ENCODE data around the gene ATP11A.

The ATP11A gene

GRCh38 chr13:112929783-112930055 is 239.9 kb downstream of the ATP11A start:
- Histone ChIP-seq H2AFZ (ENCODE audit: low read depth, low read length) (no peak overlapping the region), H3K4me2 (ENCODE audit: low read length, poor library complexity, severe bottlenecking) (no peak overlapping the region), H3K4ac (ENCODE audit: low read depth in 1 of 2, low read length in 2 of 2) (no peak overlapping the region), H3K9ac (ENCODE audit: low read length) (no peak overlapping the region), H3K9me3 (ENCODE audit: control insufficient read depth, low read length) (peaks cover 7% of the 10 kb centered on the region), H3K4me3 (ENCODE audit: insufficient read depth in 1 of 2, low read depth in 1 of 2, low read length in 2 of 2) (no peak overlapping the region), H2AK5ac (ENCODE audit: low read length, severe bottlenecking) (no peak overlapping the region), H3K36me3 (ENCODE audit: control insufficient read depth in 1 of 2, insufficient read depth in 2 of 2, low read depth in 1 of 2, low read length in 2 of 2) (no peaks in the 10 kb centered on the region), H4K91ac (ENCODE audit: low read length) (no peak overlapping the region), H3K23ac (ENCODE audit: low read length in 2 of 2) (no peak overlapping the region), H4K8ac (ENCODE audit: low read length) (no peak overlapping the region), H3K27ac (ENCODE audit: low read length, poor library complexity, severe bottlenecking) (no peak overlapping the region), H3K18ac (ENCODE audit: low read depth in 1 of 2, low read length in 2 of 2) (no peak overlapping the region), H2BK120ac (ENCODE audit: low read depth, low read length) (no peak overlapping the region), H3K14ac (ENCODE audit: low read length in 2 of 2) (no peak overlapping the region), H2BK12ac (ENCODE audit: low read length in 2 of 2) (no peak overlapping the region), H3K79me1 (replicated peaks; ENCODE audit: low read length, poor library complexity, severe bottlenecking) (no peaks in the 10 kb centered on the region), H3K27me3 (ENCODE audit: control insufficient read depth in 1 of 2, insufficient read depth in 1 of 2, low read length in 2 of 2) (peaks cover 15 to 80% of the 10 kb centered on the region in 2 experiments), H3K4me1 (ENCODE audit: control insufficient read depth, insufficient read depth, low read depth, low read length) (peaks cover 18% of the 10 kb centered on the region), H2BK5ac (ENCODE audit: low read depth, low read length, poor library complexity, severe bottlenecking) (no peak overlapping the region), H2BK15ac (ENCODE audit: low read depth, poor library complexity, severe bottlenecking) (no peak overlapping the region)
- DNase-seq = no peak
- WGBS = 87% methylated on average over 8 of the region's 8 CpGs

DNA sequence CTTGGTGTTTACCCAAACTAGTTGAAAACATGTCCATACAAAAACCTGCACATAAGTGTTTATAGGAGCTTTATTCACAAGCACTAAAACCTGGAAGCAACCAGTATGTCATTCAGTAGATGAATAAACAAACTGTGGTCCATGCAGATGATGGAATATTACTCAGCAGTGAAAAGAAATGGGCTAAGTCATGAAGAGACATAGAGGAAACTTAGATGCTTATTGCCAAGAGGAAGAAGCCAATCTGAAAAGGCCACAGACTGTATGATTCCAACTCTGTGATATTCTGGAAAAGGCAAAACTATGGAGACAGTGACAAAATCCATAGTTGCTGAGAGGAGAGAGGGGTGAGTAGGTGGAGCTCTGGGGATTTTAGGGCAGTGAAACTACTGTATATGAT is 240.4 kb downstream of the ATP11A start:
- Histone ChIP-seq H3K18ac (ENCODE audit: low read depth in 1 of 2, low read length in 2 of 2) (no peak overlapping the region), H2BK12ac (ENCODE audit: low read length in 2 of 2) (no peak overlapping the region), H3K4me1 (ENCODE audit: control insufficient read depth, insufficient read depth, low read depth, low read length) (peaks cover 18% of the 10 kb centered on the region), H2BK5ac (ENCODE audit: low read depth, low read length, poor library complexity, severe bottlenecking) (no peak overlapping the region), H3K9ac (ENCODE audit: low read length) (no peak overlapping the region), H4K8ac (ENCODE audit: low read length) (no peak overlapping the region), H3K4ac (ENCODE audit: low read depth in 1 of 2, low read length in 2 of 2) (no peak overlapping the region), H2AFZ (ENCODE audit: low read depth, low read length) (no peak overlapping the region), H2BK15ac (ENCODE audit: low read depth, poor library complexity, severe bottlenecking) (no peak overlapping the region), H2BK120ac (ENCODE audit: low read depth, low read length) (no peak overlapping the region), H3K4me2 (ENCODE audit: low read length, poor library complexity, severe bottlenecking) (no peak overlapping the region), H3K27me3 (ENCODE audit: control insufficient read depth in 1 of 2, insufficient read depth in 1 of 2, low read length in 2 of 2) (peaks cover 15 to 79% of the 10 kb centered on the region in 2 experiments), H3K4me3 (ENCODE audit: insufficient read depth in 1 of 2, low read depth in 1 of 2, low read length in 2 of 2) (no peak overlapping the region), H3K14ac (ENCODE audit: low read length in 2 of 2) (no peak overlapping the region), H4K91ac (ENCODE audit: low read length) (no peak overlapping the region), H3K36me3 (ENCODE audit: control insufficient read depth in 1 of 2, insufficient read depth in 2 of 2, low read depth in 1 of 2, low read length in 2 of 2) (no peaks in the 10 kb centered on the region), H3K9me3 (ENCODE audit: control insufficient read depth, low read length) (peaks cover 7% of the 10 kb centered on the region), H3K27ac (ENCODE audit: low read length, poor library complexity, severe bottlenecking) (no peak overlapping the region), H3K79me1 (replicated peaks; ENCODE audit: low read length, poor library complexity, severe bottlenecking) (no peaks in the 10 kb centered on the region), H2AK5ac (ENCODE audit: low read length, severe bottlenecking) (no peak overlapping the region), H3K23ac (ENCODE audit: low read length in 2 of 2) (no peak overlapping the region)
- DNase-seq = no peak

DNA sequence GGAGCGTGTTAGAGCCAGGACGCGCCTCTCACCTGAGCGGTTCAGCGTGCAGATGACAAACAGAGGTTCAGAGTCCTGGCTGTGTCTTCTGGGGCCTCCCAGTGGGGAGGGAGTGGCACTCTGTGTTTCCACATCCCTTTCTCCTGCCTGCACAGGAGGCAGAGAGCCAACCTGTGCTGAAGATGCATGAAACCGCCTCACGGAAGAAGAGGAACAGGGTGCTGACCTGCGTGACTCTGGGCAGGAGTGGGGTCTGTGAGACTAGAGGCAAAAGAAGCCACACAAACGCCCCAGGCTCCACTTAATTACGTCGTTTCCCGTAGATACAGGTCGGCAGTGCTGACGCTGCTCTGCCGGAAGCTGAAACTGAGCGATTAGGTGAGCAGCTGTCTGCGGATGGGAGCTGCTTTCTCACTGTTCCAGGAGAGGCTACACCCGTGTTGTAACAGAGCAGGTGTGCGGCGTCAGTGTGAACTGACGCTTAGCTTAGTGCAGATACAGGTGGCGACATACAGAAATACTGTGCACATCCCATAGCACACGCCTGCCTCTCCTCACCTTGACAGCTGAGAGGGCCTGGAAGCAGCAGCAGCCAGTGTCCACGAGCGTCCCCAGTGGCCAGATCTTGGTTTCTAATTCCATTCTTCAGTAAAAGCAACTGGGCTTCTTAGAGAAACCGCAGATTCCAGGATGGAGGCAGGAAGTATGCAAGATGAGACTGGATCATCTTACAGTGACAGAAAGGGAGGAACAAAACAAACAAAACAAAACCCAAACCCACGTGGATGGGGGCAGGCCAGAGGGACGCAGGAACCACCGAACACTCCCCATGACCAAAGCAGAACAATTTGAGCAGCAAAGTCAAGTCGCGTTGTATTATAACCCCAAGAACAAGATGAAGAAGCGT is 241.4 kb downstream of the ATP11A start:
- H3K36me3 ChIP-seq (ENCODE audit: control insufficient read depth in 1 of 2, insufficient read depth in 2 of 2, low read depth in 1 of 2, low read length in 2 of 2) = no peaks in the 10 kb centered on the region
- peaks cover 7% of the 10 kb centered on the region for H3K9me3 ChIP-seq (ENCODE audit: control insufficient read depth, low read length)
- H2BK15ac ChIP-seq (ENCODE audit: low read depth, poor library complexity, severe bottlenecking) = no peak overlapping the region
- peaks cover 15 to 81% of the 10 kb centered on the region in 2 experiments for H3K27me3 ChIP-seq (ENCODE audit: control insufficient read depth in 1 of 2, insufficient read depth in 1 of 2, low read length in 2 of 2)
- H4K8ac ChIP-seq (ENCODE audit: low read length) = no peak overlapping the region
- H2BK5ac ChIP-seq (ENCODE audit: low read depth, low read length, poor library complexity, severe bottlenecking) = no peak overlapping the region
- H2AK5ac ChIP-seq (ENCODE audit: low read length, severe bottlenecking) = peak overlapping the region; percentile 18
- WGBS = 65% methylated on average over 32 of the region's 32 CpGs
- H3K14ac ChIP-seq (ENCODE audit: low read length in 2 of 2) = no peak overlapping the region
- H3K4me2 ChIP-seq (ENCODE audit: low read length, poor library complexity, severe bottlenecking) = no peak overlapping the region
- no peak overlapping the region for H3K4ac ChIP-seq (ENCODE audit: low read depth in 1 of 2, low read length in 2 of 2)
- no peak overlapping the region for H3K27ac ChIP-seq (ENCODE audit: low read length, poor library complexity, severe bottlenecking)
- H3K23ac ChIP-seq (ENCODE audit: low read length in 2 of 2) = no peak overlapping the region
- no peak overlapping the region for H3K9ac ChIP-seq (ENCODE audit: low read length)
- peak; percentile 73 for DNase-seq
- peak overlapping the region; percentile 44 for H4K91ac ChIP-seq (ENCODE audit: low read length)
- H3K4me1 ChIP-seq (ENCODE audit: control insufficient read depth, insufficient read depth, low read depth, low read length) = peaks cover 18% of the 10 kb centered on the region
- H3K18ac ChIP-seq (ENCODE audit: low read depth in 1 of 2, low read length in 2 of 2) = no peak overlapping the region
- no peak overlapping the region for H2AFZ ChIP-seq (ENCODE audit: low read depth, low read length)
- H3K79me1 ChIP-seq (replicated peaks; ENCODE audit: low read length, poor library complexity, severe bottlenecking) = no peaks in the 10 kb centered on the region
- H2BK120ac ChIP-seq (ENCODE audit: low read depth, low read length) = no peak overlapping the region
- no peak overlapping the region for H3K4me3 ChIP-seq (ENCODE audit: insufficient read depth in 1 of 2, low read depth in 1 of 2, low read length in 2 of 2)
- no peak overlapping the region for H2BK12ac ChIP-seq (ENCODE audit: low read length in 2 of 2)

DNA sequence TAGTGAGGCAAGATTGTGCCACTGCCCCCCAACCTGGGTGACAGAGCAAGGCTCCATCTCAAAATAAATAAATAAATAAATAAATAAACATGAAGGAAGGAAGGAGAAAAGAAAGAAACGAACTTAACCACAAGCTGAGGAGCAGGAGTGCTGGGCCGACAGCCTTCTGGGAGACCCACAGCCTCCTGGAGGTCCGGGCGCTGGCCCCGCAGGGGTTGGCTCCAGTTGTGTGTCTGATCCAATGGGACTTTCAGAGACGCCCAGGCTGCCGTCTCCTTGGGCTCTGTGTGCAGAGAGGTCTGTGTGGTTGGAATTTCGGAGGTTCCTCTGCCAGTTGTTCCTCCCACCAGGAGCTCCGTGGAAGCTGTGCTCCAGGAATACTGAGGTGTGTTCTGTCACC is 243.1 kb downstream of the ATP11A start:
- Histone ChIP-seq H3K36me3 (ENCODE audit: control insufficient read depth in 1 of 2, insufficient read depth in 2 of 2, low read depth in 1 of 2, low read length in 2 of 2) (no peaks in the 10 kb centered on the region), H3K9me3 (ENCODE audit: control insufficient read depth, low read length) (peaks cover under 1% of the 10 kb centered on the region), H3K4me3 (ENCODE audit: insufficient read depth in 1 of 2, low read depth in 1 of 2, low read length in 2 of 2) (no peak overlapping the region), H3K79me1 (replicated peaks; ENCODE audit: low read length, poor library complexity, severe bottlenecking) (no peaks in the 10 kb centered on the region), H3K27me3 (ENCODE audit: control insufficient read depth in 1 of 2, insufficient read depth in 1 of 2, low read length in 2 of 2) (peaks cover 15 to 74% of the 10 kb centered on the region in 2 experiments), H3K23ac (ENCODE audit: low read length in 2 of 2) (no peak overlapping the region), H3K18ac (ENCODE audit: low read depth in 1 of 2, low read length in 2 of 2) (no peak overlapping the region), H3K14ac (ENCODE audit: low read length in 2 of 2) (no peak overlapping the region), H3K9ac (ENCODE audit: low read length) (no peak overlapping the region), H2BK5ac (ENCODE audit: low read depth, low read length, poor library complexity, severe bottlenecking) (no peak overlapping the region), H2AFZ (ENCODE audit: low read depth, low read length) (no peak overlapping the region), H4K8ac (ENCODE audit: low read length) (no peak overlapping the region), H3K4me2 (ENCODE audit: low read length, poor library complexity, severe bottlenecking) (no peak overlapping the region), H3K27ac (ENCODE audit: low read length, poor library complexity, severe bottlenecking) (no peak overlapping the region), H2AK5ac (ENCODE audit: low read length, severe bottlenecking) (no peak overlapping the region), H4K91ac (ENCODE audit: low read length) (no peak overlapping the region), H2BK120ac (ENCODE audit: low read depth, low read length) (no peak overlapping the region), H2BK15ac (ENCODE audit: low read depth, poor library complexity, severe bottlenecking) (no peak overlapping the region), H3K4me1 (ENCODE audit: control insufficient read depth, insufficient read depth, low read depth, low read length) (peaks cover 18% of the 10 kb centered on the region), H2BK12ac (ENCODE audit: low read length in 2 of 2) (no peak overlapping the region), H3K4ac (ENCODE audit: low read depth in 1 of 2, low read length in 2 of 2) (no peak overlapping the region)
- 84% methylated on average over 8 of the region's 9 CpGs for WGBS
- DNase-seq = no peak

Data from mesenchymal stem cell (in vitro differentiated cells and primary cell).